Adipocyte (in vitro differentiated cells): ENCODE data around the gene CASTOR1.
A peak's percentile ranks its signal among the peaks of the same experiment; 100 is the strongest.

Experiments
- DNase-seq: peaks from one replicate; pipeline ENCODE4 v3.0.0-alpha.2; 2015; ENCODE audit warnings: low read depth
- H3K27me3 ChIP-seq: replicated peaks from 2 replicates; pipeline ENCODE4 v1.7.0; 2013; ENCODE audit warnings: mild to moderate bottlenecking, low read length, moderate library complexity; ENCODE audit not compliant: control insufficient read depth, insufficient read depth
- H3K36me3 ChIP-seq: 2 replicates; pipeline ENCODE4 v1.7.0; 2013; ENCODE audit warnings: low read length, mild to moderate bottlenecking, moderate library complexity; ENCODE audit not compliant: control insufficient read depth, insufficient read depth, severe bottlenecking
- H3K4me1 ChIP-seq: 2 replicates; pipeline ENCODE4 v1.7.0; 2013; ENCODE audit warnings: mild to moderate bottlenecking, low read length, moderate library complexity; ENCODE audit not compliant: control insufficient read depth, insufficient read depth
- H3K4me3 ChIP-seq: 2 replicates; pipeline ENCODE4 v1.7.0; 2013; ENCODE audit warnings: mild to moderate bottlenecking, low read length, moderate library complexity
- H3K9ac ChIP-seq: 2 replicates; pipeline ENCODE4 v1.7.0; 2013; ENCODE audit warnings: mild to moderate bottlenecking, low read length, moderate library complexity
- H3K9me3 ChIP-seq: 2 replicates; pipeline ENCODE4 v1.7.0; 2013; ENCODE audit warnings: mild to moderate bottlenecking, low read length, moderate library complexity; ENCODE audit not compliant: control insufficient read depth

Gene CASTOR1

GRCh38 chr22:30327864-30328345 lies 38.6 kb upstream of the CASTOR1 start:
- Histone ChIP-seq H3K4me3 (no peak overlapping the region), H3K27me3 (no peaks in the 10 kb centered on the region), H3K36me3 (peaks cover 20% of the 10 kb centered on the region), H3K9me3 (no peaks in the 10 kb centered on the region), H3K4me1 (peaks cover 28% of the 10 kb centered on the region), H3K9ac (no peak overlapping the region)
- no peak for DNase-seq

GRCh38 chr22:30326706-30327362 lies 37.5 kb upstream of the CASTOR1 start, which contains the start of gene TBC1D10A:
TSS of gene TBC1D10A (minus strand) at chr22:30326941. CDS start at chr22:30326881, 60 bp downstream.
- peak; percentile 96 for DNase-seq
- Histone ChIP-seq H3K9ac (peak within 1 kb of the TSS; percentile 91), H3K36me3 (peaks cover 11% of the 10 kb centered on the region), H3K27me3 (no peaks in the 10 kb centered on the region), H3K4me1 (peaks cover 32% of the 10 kb centered on the region), H3K9me3 (no peaks in the 10 kb centered on the region), H3K4me3 (peak within 1 kb of the TSS; percentile 89)

GRCh38 chr22:30326255-30326705 lies 37.0 kb upstream of the CASTOR1 start:
- Histone ChIP-seq H3K9ac (peak overlapping the region; percentile 91), H3K4me1 (peaks cover 37% of the 10 kb centered on the region), H3K36me3 (peaks cover 9% of the 10 kb centered on the region), H3K4me3 (peak overlapping the region; percentile 89), H3K9me3 (no peaks in the 10 kb centered on the region), H3K27me3 (no peaks in the 10 kb centered on the region)
- peak; percentile 62 for DNase-seq

- H3K9me3 ChIP-seq = no peaks in the 10 kb centered on the region
- peaks cover 42% of the 10 kb centered on the region for H3K4me1 ChIP-seq
- no peak for DNase-seq
- H3K4me3 ChIP-seq = peak overlapping the region; percentile 89
- H3K36me3 ChIP-seq = peaks cover 8% of the 10 kb centered on the region
- peak overlapping the region; percentile 91 for H3K9ac ChIP-seq
- no peaks in the 10 kb centered on the region for H3K27me3 ChIP-seq
Observed at GRCh38 chr22:30325724-30326254, 36.5 kb upstream of the CASTOR1 start.

GRCh38 chr22:30325065-30325720 lies 35.9 kb upstream of the CASTOR1 start:
- Histone ChIP-seq H3K9ac (peak overlapping the region; percentile 91), H3K9me3 (no peaks in the 10 kb centered on the region), H3K36me3 (peaks cover 9% of the 10 kb centered on the region), H3K4me1 (peaks cover 44% of the 10 kb centered on the region), H3K27me3 (no peaks in the 10 kb centered on the region), H3K4me3 (peak overlapping the region; percentile 89)
- peak; percentile 91 for DNase-seq

- Histone ChIP-seq H3K36me3 (peaks cover 19% of the 10 kb centered on the region), H3K9ac (peak overlapping the region; percentile 91), H3K27me3 (no peaks in the 10 kb centered on the region), H3K4me1 (peaks cover 44% of the 10 kb centered on the region), H3K4me3 (peak overlapping the region; percentile 89), H3K9me3 (no peaks in the 10 kb centered on the region)
- DNase-seq = peak; percentile 75
Observed at GRCh38 chr22:30324014-30324730, 34.9 kb upstream of the CASTOR1 start.

GRCh38 chr22:30323246-30323645 lies 33.9 kb upstream of the CASTOR1 start:
- Histone ChIP-seq H3K4me1 (peaks cover 53% of the 10 kb centered on the region), H3K9me3 (no peaks in the 10 kb centered on the region), H3K9ac (no peak overlapping the region), H3K4me3 (no peak overlapping the region), H3K27me3 (no peaks in the 10 kb centered on the region), H3K36me3 (peaks cover 19% of the 10 kb centered on the region)
- DNase-seq = no peak

GRCh38 chr22:30321461-30321860 lies 32.2 kb upstream of the CASTOR1 start:
- no peak for DNase-seq
- Histone ChIP-seq H3K9ac (no peak overlapping the region), H3K27me3 (no peaks in the 10 kb centered on the region), H3K4me1 (peaks cover 62% of the 10 kb centered on the region), H3K36me3 (peaks cover 19% of the 10 kb centered on the region), H3K4me3 (no peak overlapping the region), H3K9me3 (no peaks in the 10 kb centered on the region)

- Histone ChIP-seq H3K36me3 (peaks cover 25% of the 10 kb centered on the region), H3K9me3 (no peaks in the 10 kb centered on the region)
Observed at GRCh38 chr22:30320021-30320556, 30.8 kb upstream of the CASTOR1 start.

GRCh38 chr22:30318799-30319419 lies 29.6 kb upstream of the CASTOR1 start:
- H3K9me3 ChIP-seq = no peaks in the 10 kb centered on the region
- H3K4me1 ChIP-seq = peaks cover 42% of the 10 kb centered on the region
- no peak for DNase-seq
- H3K4me3 ChIP-seq = no peak overlapping the region
- peaks cover 32% of the 10 kb centered on the region for H3K36me3 ChIP-seq
- H3K27me3 ChIP-seq = no peaks in the 10 kb centered on the region
- H3K9ac ChIP-seq = no peak overlapping the region

More at GRCh38 chr22:30320021-30320556, 30.8 kb upstream of the CASTOR1 start:
- DNase-seq = no peak
- Histone ChIP-seq H3K4me3 (no peak overlapping the region), H3K27me3 (no peaks in the 10 kb centered on the region), H3K9ac (no peak overlapping the region), H3K4me1 (peaks cover 54% of the 10 kb centered on the region)
